ENCODE results near the gene CTNS.
A peak's percentile ranks its signal among the peaks of the same experiment; 100 is the strongest.

CTNS gene

DNA sequence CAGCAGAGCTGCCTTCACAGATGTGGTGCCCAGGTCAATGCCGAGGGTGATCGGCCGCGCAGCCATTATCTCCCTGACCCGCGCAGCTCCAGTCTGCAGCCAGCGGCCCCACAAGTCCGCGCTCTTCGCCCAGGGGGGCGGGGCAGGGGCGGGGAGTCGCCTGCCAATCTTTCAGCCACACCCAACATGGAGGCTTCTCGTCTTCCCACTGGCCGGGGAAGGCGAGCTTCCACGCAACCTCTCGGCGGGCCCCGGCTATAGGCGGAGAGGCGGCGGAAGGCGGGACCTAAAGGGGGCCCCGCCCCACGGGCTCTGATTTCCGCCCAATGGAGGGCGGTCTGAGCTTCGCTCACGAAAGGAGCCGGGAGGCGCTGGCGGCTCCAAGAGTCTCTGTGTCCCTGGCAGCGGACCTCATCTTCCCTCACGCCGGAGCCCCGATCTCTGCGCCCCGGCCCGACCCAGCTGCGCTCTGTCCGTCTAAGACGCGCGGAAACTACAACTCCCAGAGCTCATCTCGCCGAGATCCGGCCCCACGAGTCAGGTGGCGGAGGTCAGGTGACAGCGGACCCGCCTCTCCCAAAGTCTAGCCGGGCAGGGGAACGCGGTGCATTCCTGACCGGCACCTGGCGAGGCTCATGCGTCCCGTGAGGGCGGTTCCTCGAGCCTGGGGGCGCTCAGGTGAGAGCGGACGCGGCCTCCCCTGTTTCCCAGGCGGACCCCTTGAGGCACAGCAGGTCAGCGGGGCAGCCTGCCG is at the start of gene CTNS, which contains the start of gene SHPK:
Gene CTNS (plus strand): TSS at position 607 of the 754 bp plus-strand sequence. CDS start 3,447 bp downstream, outside the sequence.
Gene SHPK (minus strand): TSS at position 97 of the 754 bp plus-strand sequence. CDS start 31 bp downstream, at position 66.
- peak; percentile 83 to 92 (median 87) for DNase-seq (ENCODE audit: low read depth in 3 of 3, low spot score in 1 of 3)

DNA sequence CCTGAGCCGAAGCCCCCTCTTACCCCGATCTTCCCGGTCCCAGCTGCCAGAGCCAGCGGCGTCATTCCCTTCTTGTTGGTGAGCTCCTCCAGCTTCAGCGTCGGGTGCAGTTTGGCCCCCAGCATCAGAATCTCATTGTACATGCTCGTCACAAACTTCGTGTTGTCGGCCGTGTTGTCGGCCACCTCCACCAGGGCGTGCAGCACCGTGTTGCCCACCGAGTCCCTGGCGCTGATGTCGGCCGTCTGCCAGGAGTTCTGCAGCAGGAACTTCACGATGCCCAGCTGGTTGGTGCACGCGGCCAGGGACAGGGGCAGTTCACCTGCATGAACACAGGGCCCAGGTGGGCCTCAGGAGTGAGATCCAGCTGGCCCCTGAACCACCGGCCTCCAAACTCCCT is 46.8 kb upstream of the CTNS start:
- no peak for DNase-seq (ENCODE audit: low read depth in 3 of 3, low spot score in 1 of 3)

- DNase-seq (ENCODE audit: low read depth in 3 of 3, low spot score in 1 of 3) = no peak
These were observed 46.3 kb upstream of the CTNS start for GRCh38 chr17:3590231-3590630.

- DNase-seq (ENCODE audit: low read depth in 3 of 3, low spot score in 1 of 3) = no peak
These were observed 45.8 kb upstream of the CTNS start for GRCh38 chr17:3590768-3591167.

DNA sequence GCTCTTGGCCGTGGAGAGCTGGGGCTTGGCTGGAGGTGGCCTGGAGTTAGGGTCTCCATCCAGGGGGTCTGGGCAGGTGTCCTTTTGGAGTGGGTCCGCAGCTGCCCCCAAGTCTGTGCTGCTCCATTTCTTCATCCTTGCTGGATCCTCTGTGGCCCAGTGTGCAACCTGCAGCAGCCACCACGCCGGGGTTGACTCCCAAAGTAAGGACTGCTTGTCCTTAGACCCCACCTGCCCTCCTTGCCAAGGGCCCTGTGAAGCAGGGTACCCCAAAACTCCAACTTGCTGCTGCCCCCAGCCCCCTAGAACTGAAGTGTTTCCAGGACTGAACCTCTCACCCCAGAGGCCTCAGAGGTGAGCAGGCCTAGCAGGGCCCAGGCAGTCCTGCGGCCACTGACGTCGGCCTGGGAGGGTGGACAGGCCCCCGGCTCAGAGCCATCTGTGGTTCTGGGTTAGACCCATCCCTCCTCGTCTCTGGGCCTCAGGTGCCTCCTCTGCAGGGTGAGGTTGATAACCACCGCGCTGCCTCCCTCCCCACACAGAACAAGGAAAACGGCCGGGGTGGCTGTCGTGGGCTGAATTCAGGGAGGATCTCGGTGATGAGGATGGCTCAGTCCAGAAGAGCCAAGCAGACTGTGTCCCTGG is 44.2 kb upstream of the CTNS start:
- DNase-seq (ENCODE audit: low read depth in 3 of 3, low spot score in 1 of 3) = no peak

DNA sequence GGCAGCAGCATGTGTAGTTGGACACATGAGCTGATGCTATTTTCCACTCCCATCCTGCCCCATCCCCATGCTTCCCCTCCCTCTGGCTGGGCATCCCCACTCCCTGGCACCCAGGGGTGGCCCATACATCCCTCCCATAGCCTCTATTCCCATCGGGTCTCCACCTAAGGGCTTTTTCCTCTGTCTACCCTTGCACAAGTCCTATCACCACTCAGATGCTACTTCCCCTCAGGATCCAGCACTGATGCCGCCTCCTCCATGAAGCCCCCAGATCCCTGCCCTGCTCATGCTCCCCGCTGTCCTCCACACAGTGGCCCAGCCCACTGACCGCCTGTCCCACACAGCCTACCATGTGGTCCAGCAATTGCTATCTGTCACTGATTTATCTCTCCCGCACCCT is 43.2 kb upstream of the CTNS start:
- DNase-seq (ENCODE audit: low read depth in 3 of 3, low spot score in 1 of 3) = no peak

DNA sequence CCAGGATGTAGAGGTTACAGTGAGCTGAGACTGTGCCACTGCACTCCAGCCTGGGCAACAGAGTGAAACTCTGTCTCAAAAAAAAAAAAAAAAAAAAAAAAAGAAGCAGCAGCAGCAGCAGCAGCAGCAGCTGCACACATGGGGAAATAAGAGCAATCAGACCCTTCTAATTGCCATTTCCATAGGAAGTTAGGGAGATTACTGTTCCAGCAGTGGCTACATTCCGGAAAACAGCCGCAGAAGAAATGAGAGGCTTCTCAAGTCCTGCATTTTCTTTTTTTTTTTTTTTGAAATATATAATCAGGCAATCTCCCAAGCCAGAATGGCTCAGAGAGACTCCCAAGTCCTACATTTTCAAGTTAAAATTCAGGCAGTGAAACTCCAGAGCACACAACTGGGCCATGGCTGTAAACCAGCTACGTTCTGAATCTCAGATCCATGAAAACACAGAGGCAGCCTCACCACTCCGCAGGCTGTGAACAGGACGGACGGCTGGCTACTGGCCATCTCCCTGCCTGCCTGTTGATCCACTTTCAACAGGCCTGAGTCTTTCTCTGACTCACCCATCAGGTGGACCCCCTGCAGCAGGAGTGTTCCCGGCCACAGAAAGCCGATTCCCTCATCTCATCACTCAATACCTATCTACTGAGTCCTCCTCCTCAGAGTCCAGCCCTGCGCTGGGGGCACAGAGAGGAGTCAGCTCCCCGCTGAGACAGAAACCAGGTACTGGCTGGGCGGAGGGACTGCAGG is 42.3 kb upstream of the CTNS start:
- DNase-seq (ENCODE audit: low read depth in 3 of 3, low spot score in 1 of 3) = no peak

DNA sequence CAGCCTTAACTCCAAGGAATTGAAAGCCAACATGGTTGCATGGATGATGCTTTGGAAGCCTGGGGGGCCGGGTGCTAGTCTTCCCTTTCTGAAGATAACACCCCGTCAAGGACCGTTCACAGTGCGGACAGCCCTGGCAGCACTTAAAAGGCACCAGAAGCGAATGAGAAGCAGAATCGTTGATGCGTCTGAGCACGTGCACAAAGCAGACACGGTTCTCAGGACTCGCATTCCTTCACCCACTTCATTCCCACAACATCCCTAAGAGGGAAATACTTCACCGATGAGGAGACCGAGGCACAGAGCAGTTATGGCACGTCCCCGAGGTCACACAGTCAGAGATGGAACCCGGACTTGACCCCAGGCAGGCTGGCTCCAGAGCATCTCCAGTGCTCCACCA is 41.6 kb upstream of the CTNS start:
- DNase-seq (ENCODE audit: low read depth in 3 of 3, low spot score in 1 of 3) = no peak

- no peak for DNase-seq (ENCODE audit: low read depth in 3 of 3, low spot score in 1 of 3)
These were observed 39.6 kb upstream of the CTNS start for GRCh38 chr17:3596804-3597464.

- no peak for DNase-seq (ENCODE audit: low read depth in 3 of 3, low spot score in 1 of 3)
These were observed 38.5 kb upstream of the CTNS start for GRCh38 chr17:3598078-3598477.

DNA sequence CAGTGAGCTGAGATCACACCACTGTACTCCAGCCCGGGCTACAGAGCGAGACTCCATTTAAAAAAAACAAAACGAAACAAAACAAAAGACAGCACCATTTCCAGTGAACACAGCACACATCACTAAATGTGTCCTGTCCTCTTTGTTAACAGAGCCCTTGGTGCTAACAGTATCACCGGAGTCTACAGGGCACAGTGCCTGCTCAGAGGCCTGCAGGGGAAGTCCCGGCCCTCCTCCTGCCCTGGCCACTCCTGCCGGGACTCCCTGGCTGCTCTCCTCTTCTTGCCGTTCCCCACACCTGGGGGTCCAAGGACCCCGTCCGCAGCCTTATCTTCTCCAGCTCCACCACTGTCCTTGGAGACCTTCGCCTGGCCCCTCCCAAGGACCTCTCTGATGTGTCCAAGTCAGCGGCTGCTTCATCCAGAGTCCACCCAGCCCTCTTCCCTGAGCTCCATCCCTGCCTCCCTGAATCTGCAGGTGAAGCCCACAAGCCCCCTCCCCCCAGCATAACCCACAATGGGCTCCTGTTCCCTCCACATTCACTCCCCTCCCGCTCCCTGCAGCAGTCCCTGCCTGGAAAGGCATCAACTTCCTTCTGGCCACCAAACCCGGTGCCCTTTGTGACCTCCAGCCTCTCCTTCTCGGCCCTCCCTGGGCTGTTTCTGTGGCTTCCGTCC is 35.9 kb upstream of the CTNS start:
- no peak for DNase-seq (ENCODE audit: low read depth in 3 of 3, low spot score in 1 of 3)

- DNase-seq (ENCODE audit: low read depth in 3 of 3, low spot score in 1 of 3) = no peak
These were observed 34.1 kb upstream of the CTNS start for GRCh38 chr17:3602499-3602898.

- DNase-seq (ENCODE audit: low read depth in 3 of 3, low spot score in 1 of 3) = no peak
These were observed 33.3 kb upstream of the CTNS start for GRCh38 chr17:3603119-3603869.

DNA sequence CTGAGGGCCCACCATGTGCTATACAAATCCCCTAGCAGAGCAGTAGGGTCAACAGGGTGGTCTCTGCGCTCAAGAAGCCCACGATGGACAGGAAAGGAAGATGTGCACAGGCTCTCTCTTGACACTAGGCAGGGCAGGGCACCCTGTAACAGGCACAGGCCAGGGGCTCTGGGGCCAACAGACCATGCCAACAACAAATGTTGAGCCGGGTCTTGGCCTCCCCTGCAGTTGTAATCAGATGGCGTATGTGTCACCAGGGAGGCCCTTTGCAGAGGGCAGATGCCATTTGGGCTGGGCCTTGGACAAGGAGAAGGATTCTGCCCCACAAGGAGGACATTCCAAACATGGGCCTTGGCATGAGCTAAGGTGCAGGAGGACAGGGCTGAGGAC is 32.7 kb upstream of the CTNS start:
- no peak for DNase-seq (ENCODE audit: low read depth in 3 of 3, low spot score in 1 of 3)

- DNase-seq (ENCODE audit: low read depth in 3 of 3, low spot score in 1 of 3) = no peak
These were observed 26.9 kb upstream of the CTNS start for GRCh38 chr17:3609689-3610088.

- DNase-seq (ENCODE audit: low read depth in 3 of 3, low spot score in 1 of 3) = no peak
These were observed 26.0 kb upstream of the CTNS start for GRCh38 chr17:3610523-3610922.

- no peak for DNase-seq (ENCODE audit: low read depth in 3 of 3, low spot score in 1 of 3)
These were observed 23.4 kb upstream of the CTNS start for GRCh38 chr17:3613124-3613523.

- no peak for DNase-seq (ENCODE audit: low read depth in 3 of 3, low spot score in 1 of 3)
These were observed 21.2 kb upstream of the CTNS start for GRCh38 chr17:3615160-3615870.

GRCh38 chr17:3621146-3621720 is 15.3 kb upstream of the CTNS start:
- no peak for DNase-seq (ENCODE audit: low read depth in 3 of 3, low spot score in 1 of 3)
